H1 (cell line): Measurements from ENCODE around the gene YPEL2.

Experiments
- CTCF ChIP-seq, 3 experiments: IDR thresholded peaks; 1 replicate in 2 of 3; 2 replicates in 1 of 3; pipeline versions ENCODE4 v1.5.1 to v1.6.1; 2011; ENCODE audit warnings: low read length in 3 of 3, mild to moderate bottlenecking in 3 of 3, inconsistent platforms in 2 of 3, low read depth in 1 of 3, moderate library complexity in 1 of 3; ENCODE audit not compliant: insufficient read depth in 1 of 3; ENCODE audit errors: control extremely low read depth in 1 of 3
- FOSL1 ChIP-seq: IDR thresholded peaks from 2 replicates; pipeline ENCODE4 v1.6.1; 2011; ENCODE audit warnings: mild to moderate bottlenecking, low read depth, low read length, moderate library complexity; ENCODE audit not compliant: insufficient read depth

GRCh38 chr17:59439262-59439661 lies 107.8 kb downstream of the YPEL2 start:
- no peak for TF ChIP-seq FOSL1
- no peak for TF ChIP-seq CTCF (IDR thresholded peaks at IDR 0.05; ENCODE audit: control extremely low read depth in 1 of 3, insufficient read depth in 1 of 3, low read depth in 1 of 3, low read length in 3 of 3)
